Panc1 (cell line): ENCODE measurements around the gene APEX2. TPM values are rescaled to one million over a fixed set of nuclear protein-coding genes. Genes with fewer than 3 reads are reported as not detected.

Experiments used
- ATAC-seq: fragments of 200-7000 bp; cut with Tn5 transposase; 2 replicates; pipeline ENCODE4 v1.9.1; 2020; ENCODE audit warnings: mild to moderate bottlenecking, moderate library complexity
- BruUV-seq: library from RNA; stranded (reverse); fragments of 400-500 nt; replicated peaks from 2 replicates; lab custom pipeline; 2021; lab: Mats Ljungman, UMichigan
- CTCF ChIA-PET: fragments of 300-600 bp; sonication (Branson Sonifier 250); formaldehyde crosslinking; loops from one replicate; lab custom pipeline; 2022; ENCODE audit warnings: antibody characterized with exemption; lab: Charles Lee
- POLR2A ChIA-PET: fragments of 300-600 bp; sonication (Branson Sonifier 250); formaldehyde crosslinking; loops from one replicate; lab custom pipeline; 2022; ENCODE audit warnings: antibody characterized with exemption; lab: Charles Lee
- DNase-seq: peaks from one replicate; pipeline ENCODE4 v3.0.0-alpha.2; 2010; ENCODE audit warnings: low read depth, low spot score
- H3K27ac ChIP-seq: 2 replicates; pipeline ENCODE4 v1.5.1; 2011; ENCODE audit warnings: mild to moderate bottlenecking, low read length, inconsistent platforms
- H3K27me3 ChIP-seq: fragments of 200-500 bp; sonication (Bioruptor generic); 2 replicates; pipeline ENCODE4 v1.6.0; 2014; ENCODE audit warnings: low read length, inconsistent platforms; ENCODE audit not compliant: control insufficient read depth, insufficient read depth
- H3K36me3 ChIP-seq: fragments of 200-500 bp; sonication (Bioruptor generic); 2 replicates; pipeline ENCODE4 v1.5.1; 2014; ENCODE audit warnings: inconsistent platforms, mild to moderate bottlenecking, low read length, moderate library complexity; ENCODE audit not compliant: control insufficient read depth, insufficient read depth
- H3K4me1 ChIP-seq: 2 replicates; pipeline ENCODE4 v1.5.1; 2011; ENCODE audit warnings: inconsistent platforms, mild to moderate bottlenecking, low read length, moderate library complexity; ENCODE audit not compliant: control insufficient read depth, insufficient read depth
- H3K4me3 ChIP-seq, 2 experiments: 2 replicates each; pipeline ENCODE4 v1.5.1; 2011 to 2012; ENCODE audit warnings: low read depth in 2 of 2, low read length in 2 of 2, mild to moderate bottlenecking in 2 of 2, inconsistent platforms in 1 of 2, moderate library complexity in 1 of 2
- H3K9me3 ChIP-seq: fragments of 200-500 bp; sonication (Bioruptor generic); 2 replicates; pipeline ENCODE4 v1.5.1; 2014; ENCODE audit warnings: low read depth, mild to moderate bottlenecking, inconsistent platforms, low read length, moderate library complexity; ENCODE audit not compliant: control insufficient read depth, insufficient read depth
- CTCF ChIP-seq: fragments of 450-650 bp; IDR thresholded peaks from 2 replicates; pipeline ENCODE4 v1.5.1; 2017; ENCODE audit warnings: mild to moderate bottlenecking
- POLR2AphosphoS5 ChIP-seq: IDR thresholded peaks from 2 replicates; pipeline ENCODE4 v1.6.1; 2012; ENCODE audit warnings: mild to moderate bottlenecking, low read depth, low read length, moderate library complexity
- REST ChIP-seq, 2 experiments: IDR thresholded peaks; 2 replicates each; pipeline ENCODE4 v1.6.1; 2011 to 2012; ENCODE audit warnings: low read depth in 2 of 2, control low read depth in 1 of 2, low read length in 1 of 2, mild to moderate bottlenecking in 1 of 2, moderate library complexity in 1 of 2; ENCODE audit not compliant: insufficient read depth in 1 of 2
- SIN3A ChIP-seq: IDR thresholded peaks from 2 replicates; pipeline ENCODE4 v1.6.1; 2012; ENCODE audit warnings: low read depth, mild to moderate bottlenecking, low read length, moderate library complexity, borderline replicate concordance; ENCODE audit not compliant: insufficient read depth
- TCF7L2 ChIP-seq: IDR thresholded peaks from 2 replicates; pipeline ENCODE4 v1.6.1; 2011; ENCODE audit warnings: mild to moderate bottlenecking, low read depth, low read length, inconsistent platforms
- in situ Hi-C: cut with HindIII; loops from 2 replicates; pipeline ENCODE4 v1.10.0; 2016; ENCODE audit warnings: low sequenced_read_pairs, low pct_unique_long_range_greater_than_20kb
- intact Hi-C: fragments of 100-400 bp; cut with micrococcal nuclease; formaldehyde crosslinking; loops from one replicate; pipeline ENCODE4 v1.10.0; 2022; ENCODE audit not compliant: unreplicated experiment
- total RNA-seq: library from RNA; stranded (reverse); gene quantifications from one replicate; pipeline ENCODE4 v1.2.1, GENCODE V29; 2021; ENCODE audit not compliant: unreplicated experiment

The APEX2 gene
- total RNA-seq, 1 experiment from 2014 or later, result 32.3 TPM

GRCh38 chrX:54991706-54992105 lies 8.5 kb upstream of the APEX2 start:
- Histone ChIP-seq H3K4me1 (no peaks in the 10 kb centered on the region), H3K9me3 (no peaks in the 10 kb centered on the region), H3K27ac (no peak overlapping the region), H3K36me3 (no peaks in the 10 kb centered on the region), H3K4me3 (no peak overlapping the region), H3K27me3 (no peaks in the 10 kb centered on the region; the same call in 1 of the 2 replicates)
- in situ Hi-C loops, result no loop called here
- CTCF ChIA-PET, result no interaction called here
- TF ChIP-seq TCF7L2, result no peak
- intact Hi-C loops, result no loop called here
- no peak for ATAC-seq
- no TSS peak for BruUV-seq
- POLR2A ChIA-PET, result no interaction called here
- DNase-seq, result no peak

GRCh38 chrX:54992911-54993622 lies 7.1 kb upstream of the APEX2 start:
- intact Hi-C loops, result no loop called here

GRCh38 chrX:54994099-54994498 lies 6.1 kb upstream of the APEX2 start, which contains the start of gene PFKFB1:
Gene PFKFB1 (minus strand): TSS chrX:54994188. CDS start chrX:54994007, 181 bp downstream.
- H3K27me3 ChIP-seq, result no peaks in the 10 kb centered on the region; the same call in 1 of the 2 replicates
- BruUV-seq, result no TSS peak
- intact Hi-C loops (no loop called here), in situ Hi-C loops (no loop called here)
- H3K4me1 ChIP-seq, result no peaks in the 10 kb centered on the region
- ChIA-PET POLR2A (no interaction called here), CTCF (no interaction called here)
- TF ChIP-seq REST (IDR thresholded peaks at IDR 0.05; ENCODE audit: insufficient read depth in 1 of 2, low read depth in 2 of 2, low read length in 1 of 2), result no peak
- TF ChIP-seq SIN3A, result no peak
- TF ChIP-seq CTCF, result no peak
- no peak for TF ChIP-seq TCF7L2
- no peak for TF ChIP-seq POLR2AphosphoS5
- DNase-seq (no peak), ATAC-seq (no peak)
- H3K27ac ChIP-seq, result no peak within 1 kb of the TSS
- no peak within 1 kb of the TSS for H3K4me3 ChIP-seq
- H3K9me3 ChIP-seq, result no peaks in the 10 kb centered on the region
- H3K36me3 ChIP-seq, result no peaks in the 10 kb centered on the region

More at GRCh38 chrX:54992911-54993622, 7.1 kb upstream of the APEX2 start:
- no TSS peak for BruUV-seq
- no peak overlapping the region for H3K4me3 ChIP-seq
- ChIA-PET POLR2A (no interaction called here), CTCF (no interaction called here)
- DNase-seq (no peak), ATAC-seq (no peak)
- H3K4me1 ChIP-seq, result no peaks in the 10 kb centered on the region
- in situ Hi-C loops, result no loop called here
- H3K36me3 ChIP-seq, result no peaks in the 10 kb centered on the region
- no peak for TF ChIP-seq POLR2AphosphoS5
- no peaks in the 10 kb centered on the region; the same call in 1 of the 2 replicates for H3K27me3 ChIP-seq
- no peak overlapping the region for H3K27ac ChIP-seq
- no peaks in the 10 kb centered on the region for H3K9me3 ChIP-seq
